ENCODE results near the gene FAM72D. TPM values are rescaled to one million over a fixed set of nuclear protein-coding genes. Genes with fewer than 3 reads are reported as not detected.
"Not testable (repeated sequence)": the region's sequence is repeated elsewhere in the genome, so short reads cannot be mapped to it uniquely, and the experiment has no call there.

The FAM72D gene
- polyA plus RNA-seq, 3 donors = 0.48 to 1.2 (median 0.79) TPM

GRCh38 chr1:145079737-145080136 lies 16.0 kb upstream of the FAM72D start:
- H3K4me1 Mint-ChIP-seq; H3K36me3 Mint-ChIP-seq; H3K4me3 Mint-ChIP-seq; H3K9me3 Mint-ChIP-seq; H3K4me2 ChIP-seq (replicated peaks; ENCODE audit: extremely low read depth, low read length, poor library complexity, severe bottlenecking); H4K20me1 ChIP-seq (ENCODE audit: insufficient read depth, low read length); H3K4me1 ChIP-seq (ENCODE audit: control insufficient read depth in 1 of 2, insufficient read depth in 2 of 2, low read length in 2 of 2); H3K9ac ChIP-seq (ENCODE audit: insufficient read depth, low read length, poor library complexity, severe bottlenecking); H3K27me3 Mint-ChIP-seq (ENCODE audit: low read depth in 3 of 3); H3K36me3 ChIP-seq (replicated peaks in 1 of 2; ENCODE audit: control insufficient read depth in 1 of 2, insufficient read depth in 2 of 2, low read length in 2 of 2); H3K4me3 ChIP-seq (replicated peaks in 1 of 3; ENCODE audit: low read depth in 2 of 3, low read length in 3 of 3); H3K27me3 ChIP-seq (ENCODE audit: control insufficient read depth in 2 of 2, insufficient read depth in 2 of 2, low read length in 2 of 2); intact Hi-C loops (cut with micrococcal nuclease); H2AFZ ChIP-seq (ENCODE audit: insufficient read depth, low read depth, low read length, poor library complexity, severe bottlenecking); H3K9me3 ChIP-seq (replicated peaks in 1 of 2; ENCODE audit: control insufficient read depth in 1 of 2, insufficient read depth in 1 of 2, low read length in 2 of 2); H3K27ac ChIP-seq (ENCODE audit: low read depth in 1 of 2, low read length in 2 of 2): not testable (repeated sequence)
- H3K27ac Mint-ChIP-seq = peak overlapping the region in 1 of 7 donors; percentile 50
- no CpG with 5 or more reads among the region's 2 CpGs for WGBS (ENCODE audit: insufficient coverage)
- peaks cover 14% of the 10 kb centered on the region for H3K79me2 ChIP-seq (ENCODE audit: insufficient read depth, low read length)
- DNase-seq = peak; percentile 8 to 49 (median 24)

GRCh38 chr1:145080193-145080592 lies 15.6 kb upstream of the FAM72D start:
- H3K9me3 ChIP-seq (replicated peaks in 1 of 2; ENCODE audit: control insufficient read depth in 1 of 2, insufficient read depth in 1 of 2, low read length in 2 of 2); H3K36me3 Mint-ChIP-seq; H3K27ac ChIP-seq (ENCODE audit: low read depth in 1 of 2, low read length in 2 of 2); H3K4me3 Mint-ChIP-seq; H3K4me2 ChIP-seq (replicated peaks; ENCODE audit: extremely low read depth, low read length, poor library complexity, severe bottlenecking); H4K20me1 ChIP-seq (ENCODE audit: insufficient read depth, low read length); DNase-seq; H3K4me1 ChIP-seq (ENCODE audit: control insufficient read depth in 1 of 2, insufficient read depth in 2 of 2, low read length in 2 of 2); H3K9ac ChIP-seq (ENCODE audit: insufficient read depth, low read length, poor library complexity, severe bottlenecking); H3K36me3 ChIP-seq (replicated peaks in 1 of 2; ENCODE audit: control insufficient read depth in 1 of 2, insufficient read depth in 2 of 2, low read length in 2 of 2); H3K27me3 Mint-ChIP-seq (ENCODE audit: low read depth in 3 of 3); H3K4me3 ChIP-seq (replicated peaks in 1 of 3; ENCODE audit: low read depth in 2 of 3, low read length in 3 of 3); H3K9me3 Mint-ChIP-seq; H2AFZ ChIP-seq (ENCODE audit: insufficient read depth, low read depth, low read length, poor library complexity, severe bottlenecking); H3K27ac Mint-ChIP-seq; intact Hi-C loops (cut with micrococcal nuclease); H3K4me1 Mint-ChIP-seq; H3K27me3 ChIP-seq (ENCODE audit: control insufficient read depth in 2 of 2, insufficient read depth in 2 of 2, low read length in 2 of 2): not testable (repeated sequence)
- WGBS (ENCODE audit: insufficient coverage) = no CpG with 5 or more reads among the region's 3 CpGs
- H3K79me2 ChIP-seq (ENCODE audit: insufficient read depth, low read length) = peaks cover 14% of the 10 kb centered on the region

- H3K4me1 Mint-ChIP-seq; H3K36me3 ChIP-seq (replicated peaks in 1 of 2; ENCODE audit: control insufficient read depth in 1 of 2, insufficient read depth in 2 of 2, low read length in 2 of 2); H3K9me3 Mint-ChIP-seq; H3K4me3 Mint-ChIP-seq; H3K27ac ChIP-seq (ENCODE audit: low read depth in 1 of 2, low read length in 2 of 2); DNase-seq; H3K27me3 Mint-ChIP-seq (ENCODE audit: low read depth in 3 of 3); H3K9me3 ChIP-seq (replicated peaks in 1 of 2; ENCODE audit: control insufficient read depth in 1 of 2, insufficient read depth in 1 of 2, low read length in 2 of 2); H3K36me3 Mint-ChIP-seq; intact Hi-C loops (cut with micrococcal nuclease); H3K79me2 ChIP-seq (ENCODE audit: insufficient read depth, low read length); H3K27me3 ChIP-seq (ENCODE audit: control insufficient read depth in 2 of 2, insufficient read depth in 2 of 2, low read length in 2 of 2); H3K9ac ChIP-seq (ENCODE audit: insufficient read depth, low read length, poor library complexity, severe bottlenecking); H2AFZ ChIP-seq (ENCODE audit: insufficient read depth, low read depth, low read length, poor library complexity, severe bottlenecking); H4K20me1 ChIP-seq (ENCODE audit: insufficient read depth, low read length); H3K4me2 ChIP-seq (replicated peaks; ENCODE audit: extremely low read depth, low read length, poor library complexity, severe bottlenecking); H3K4me1 ChIP-seq (ENCODE audit: control insufficient read depth in 1 of 2, insufficient read depth in 2 of 2, low read length in 2 of 2); H3K4me3 ChIP-seq (replicated peaks in 1 of 3; ENCODE audit: low read depth in 2 of 3, low read length in 3 of 3): not testable (repeated sequence)
- WGBS (ENCODE audit: insufficient coverage) = no CpG with 5 or more reads among the region's 7 CpGs
- peak overlapping the region in 1 of 7 donors; percentile 50 for H3K27ac Mint-ChIP-seq
Observed at GRCh38 chr1:145082483-145083255, 13.1 kb upstream of the FAM72D start.

- H4K20me1 ChIP-seq (ENCODE audit: insufficient read depth, low read length); H3K4me1 ChIP-seq (ENCODE audit: control insufficient read depth in 1 of 2, insufficient read depth in 2 of 2, low read length in 2 of 2); intact Hi-C loops (cut with micrococcal nuclease); H3K27me3 ChIP-seq (ENCODE audit: control insufficient read depth in 2 of 2, insufficient read depth in 2 of 2, low read length in 2 of 2); H2AFZ ChIP-seq (ENCODE audit: insufficient read depth, low read depth, low read length, poor library complexity, severe bottlenecking); H3K9me3 Mint-ChIP-seq; H3K4me1 Mint-ChIP-seq; H3K27ac ChIP-seq (ENCODE audit: low read depth in 1 of 2, low read length in 2 of 2); H3K36me3 ChIP-seq (replicated peaks in 1 of 2; ENCODE audit: control insufficient read depth in 1 of 2, insufficient read depth in 2 of 2, low read length in 2 of 2); DNase-seq; H3K36me3 Mint-ChIP-seq; H3K79me2 ChIP-seq (ENCODE audit: insufficient read depth, low read length); H3K9ac ChIP-seq (ENCODE audit: insufficient read depth, low read length, poor library complexity, severe bottlenecking); H3K9me3 ChIP-seq (replicated peaks in 1 of 2; ENCODE audit: control insufficient read depth in 1 of 2, insufficient read depth in 1 of 2, low read length in 2 of 2); H3K27me3 Mint-ChIP-seq (ENCODE audit: low read depth in 3 of 3): not testable (repeated sequence)
- peak overlapping the region; percentile 42 for H3K4me2 ChIP-seq (replicated peaks; ENCODE audit: extremely low read depth, low read length, poor library complexity, severe bottlenecking)
- WGBS (ENCODE audit: insufficient coverage) = no CpG with 5 or more reads among the region's 47 CpGs
- H3K4me3 Mint-ChIP-seq = peak overlapping the region; percentile 96 to 97
- peak overlapping the region; percentile 84 to 95 (median 93) for H3K27ac Mint-ChIP-seq
- H3K4me3 ChIP-seq (replicated peaks in 1 of 3; ENCODE audit: low read depth in 2 of 3, low read length in 3 of 3) = peak overlapping the region; percentile 34 to 71 (median 56)
Observed at GRCh38 chr1:145093517-145094149, 2.1 kb upstream of the FAM72D start.

Measured in CD14-positive monocyte (primary cell).